Testis (tissue), 3 donors: Measurements from ENCODE around the gene CUX1. TPM values are rescaled to one million over a fixed set of nuclear protein-coding genes. Genes with fewer than 3 reads are reported as not detected.

Experiments
- DNase-seq: peaks from one replicate; pipeline ENCODE4 v3.0.0-alpha.2; 2019
- H3K27ac ChIP-seq, 2 donors: fragments of 200-600 bp; sonication (generic); one replicate each; pipeline ENCODE4 v1.5.1; 2019
- H3K27me3 ChIP-seq: fragments of 200-600 bp; sonication (generic); one replicate; pipeline ENCODE4 v1.5.1; 2019
- H3K36me3 ChIP-seq: fragments of 200-600 bp; sonication (generic); one replicate; pipeline ENCODE4 v1.5.1; 2017; ENCODE audit warnings: low read depth; ENCODE audit errors: missing control alignments
- H3K4me1 ChIP-seq: fragments of 200-600 bp; sonication (generic); one replicate; pipeline ENCODE4 v1.5.1; 2019
- H3K4me3 ChIP-seq, 2 donors: fragments of 200-600 bp; sonication (generic); one replicate each; pipeline ENCODE4 v1.5.1; 2017 to 2019
- H3K9me3 ChIP-seq: fragments of 200-600 bp; sonication (generic); one replicate; pipeline ENCODE4 v1.5.1; 2017
- POLR2A ChIP-seq: fragments of 450-650 bp; IDR thresholded peaks from one replicate; pipeline ENCODE4 v1.6.1; 2017; ENCODE audit warnings: antibody characterized with exemption, mild to moderate bottlenecking, moderate library complexity
- WGBS, 2 donors: methylation state at CpG; one replicate each; pipeline ENCODE4 v1.1.5; 2018; 5-methylcytosine and 5-hydroxymethylcytosine counted together
- intact Hi-C: fragments of 100-400 bp; cut with DNase I; formaldehyde crosslinking; loops from one replicate; pipeline ENCODE4 v1.15.1; 2023; ENCODE audit warnings: low total_unique reads
- polyA plus RNA-seq: library from polyadenylated mRNA; stranded (reverse); fragments of 350-450 nt; fragmentation: Illumina TruSeq; extraction: RNeasy Lipid Tissue Mini Kit (QIAGEN cat#74804); gene quantifications from one replicate; pipeline ENCODE4 v1.2.3, GENCODE V29; 2014; ENCODE audit warnings: low read depth, low replicate concordance; ENCODE audit not compliant: insufficient read depth
- total RNA-seq, 2 donors: library from RNA; depleted of rRNA; stranded (reverse); fragments of >200 nt; gene quantifications; one replicate each; pipeline ENCODE4 v1.2.3, GENCODE V29; 2016
- TF ChIP-seq, protein P1 (sequence below), 3 experiments: fragments of 450-650 bp in 2 of 3; fragments of 200-600 bp in 1 of 3; sonication (generic) in 1 of 3; IDR thresholded peaks; one replicate each; pipeline ENCODE4 v1.5.1; 2016 to 2019; ENCODE audit warnings: antibody characterized with exemption in 3 of 3, mild to moderate bottlenecking in 2 of 3, moderate library complexity in 1 of 3

The CUX1 gene
- total and polyA plus RNA-seq, 3 donors from 2014 or later, result 30.8 to 46.3 (median 43.1) TPM

DNA sequence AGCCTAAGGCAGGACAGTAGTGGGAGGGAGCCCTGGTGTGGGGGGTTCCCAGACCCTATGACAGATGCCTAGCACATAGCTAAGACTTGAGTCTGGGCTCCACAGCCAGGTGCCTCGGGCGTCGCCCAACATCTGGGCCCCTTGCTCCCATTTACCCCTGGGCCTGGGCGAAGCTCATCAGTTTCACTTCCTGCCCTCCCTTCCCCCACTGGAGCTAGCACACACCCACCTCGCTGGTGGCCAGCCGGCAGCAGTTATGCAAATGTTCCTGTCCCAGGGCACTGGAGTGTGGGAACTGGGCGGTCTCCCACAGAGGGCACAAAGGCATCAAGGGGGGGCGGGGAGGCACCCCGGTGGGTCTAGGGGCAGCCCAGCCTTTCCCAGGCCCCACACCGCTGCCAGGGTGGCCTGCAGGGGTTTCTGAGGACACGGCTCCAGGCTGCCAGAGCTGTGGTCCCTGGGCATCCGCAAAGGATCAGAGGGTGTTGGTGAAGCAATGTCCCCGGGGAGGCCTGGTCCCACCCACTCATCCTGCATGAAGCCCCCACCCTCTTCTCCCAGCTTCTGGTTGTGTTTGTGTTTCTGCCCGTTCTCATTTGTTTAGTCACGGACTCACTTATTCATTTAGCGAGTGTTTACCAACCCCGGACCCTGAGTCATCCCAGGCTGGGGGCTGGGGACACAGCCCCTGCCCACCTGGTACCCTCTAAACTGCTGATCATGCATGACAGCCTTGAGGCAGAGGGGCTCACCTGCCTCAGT lies 489.7 kb downstream of the CUX1 start:
- H3K27me3 ChIP-seq, result no peaks in the 10 kb centered on the region
- no peak overlapping the region for H3K27ac ChIP-seq
- no peak for DNase-seq
- WGBS, 2 donors, result 65 to 78% methylated on average over 6 to 17 of the region's 17 CpGs
- no peak overlapping the region for H3K4me3 ChIP-seq
- H3K9me3 ChIP-seq, result no peaks in the 10 kb centered on the region
- no peak for TF ChIP-seq POLR2A
- TF ChIP-seq, protein P1, sequence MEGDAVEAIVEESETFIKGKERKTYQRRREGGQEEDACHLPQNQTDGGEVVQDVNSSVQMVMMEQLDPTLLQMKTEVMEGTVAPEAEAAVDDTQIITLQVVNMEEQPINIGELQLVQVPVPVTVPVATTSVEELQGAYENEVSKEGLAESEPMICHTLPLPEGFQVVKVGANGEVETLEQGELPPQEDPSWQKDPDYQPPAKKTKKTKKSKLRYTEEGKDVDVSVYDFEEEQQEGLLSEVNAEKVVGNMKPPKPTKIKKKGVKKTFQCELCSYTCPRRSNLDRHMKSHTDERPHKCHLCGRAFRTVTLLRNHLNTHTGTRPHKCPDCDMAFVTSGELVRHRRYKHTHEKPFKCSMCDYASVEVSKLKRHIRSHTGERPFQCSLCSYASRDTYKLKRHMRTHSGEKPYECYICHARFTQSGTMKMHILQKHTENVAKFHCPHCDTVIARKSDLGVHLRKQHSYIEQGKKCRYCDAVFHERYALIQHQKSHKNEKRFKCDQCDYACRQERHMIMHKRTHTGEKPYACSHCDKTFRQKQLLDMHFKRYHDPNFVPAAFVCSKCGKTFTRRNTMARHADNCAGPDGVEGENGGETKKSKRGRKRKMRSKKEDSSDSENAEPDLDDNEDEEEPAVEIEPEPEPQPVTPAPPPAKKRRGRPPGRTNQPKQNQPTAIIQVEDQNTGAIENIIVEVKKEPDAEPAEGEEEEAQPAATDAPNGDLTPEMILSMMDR (IDR thresholded peaks at IDR 0.05), result no peak
- intact Hi-C loops, result no loop called here
- no peaks in the 10 kb centered on the region for H3K4me1 ChIP-seq
- no peaks in the 10 kb centered on the region for H3K36me3 ChIP-seq

GRCh38 chr7:102310414-102310815 lies 493.0 kb downstream of the CUX1 start:
- no peaks in the 10 kb centered on the region for H3K4me1 ChIP-seq
- no peaks in the 10 kb centered on the region for H3K36me3 ChIP-seq
- 86 to 88% methylated on average over 8 to 9 of the region's 9 CpGs for WGBS, 2 donors
- intact Hi-C loops, result no loop called here
- DNase-seq, result no peak
- no peak overlapping the region for H3K4me3 ChIP-seq
- no peaks in the 10 kb centered on the region for H3K9me3 ChIP-seq
- H3K27ac ChIP-seq, result no peak overlapping the region
- no peaks in the 10 kb centered on the region for H3K27me3 ChIP-seq
- TF ChIP-seq, protein P1 (IDR thresholded peaks at IDR 0.05), result no peak
- TF ChIP-seq POLR2A, result no peak

- H3K4me1 ChIP-seq, result no peaks in the 10 kb centered on the region
- TF ChIP-seq POLR2A, result no peak
- TF ChIP-seq, protein P1 (IDR thresholded peaks at IDR 0.05), result no peak
- H3K4me3 ChIP-seq, result no peak overlapping the region
- no peaks in the 10 kb centered on the region for H3K9me3 ChIP-seq
- no peaks in the 10 kb centered on the region for H3K36me3 ChIP-seq
- H3K27me3 ChIP-seq, result no peaks in the 10 kb centered on the region
- no peak for DNase-seq
- no peak overlapping the region for H3K27ac ChIP-seq
- intact Hi-C loops, result no loop called here
- 89 to 96% methylated on average over 2 of the region's 2 CpGs for WGBS, 2 donors
These were observed 494.9 kb downstream of the CUX1 start for GRCh38 chr7:102312317-102312716.

DNA sequence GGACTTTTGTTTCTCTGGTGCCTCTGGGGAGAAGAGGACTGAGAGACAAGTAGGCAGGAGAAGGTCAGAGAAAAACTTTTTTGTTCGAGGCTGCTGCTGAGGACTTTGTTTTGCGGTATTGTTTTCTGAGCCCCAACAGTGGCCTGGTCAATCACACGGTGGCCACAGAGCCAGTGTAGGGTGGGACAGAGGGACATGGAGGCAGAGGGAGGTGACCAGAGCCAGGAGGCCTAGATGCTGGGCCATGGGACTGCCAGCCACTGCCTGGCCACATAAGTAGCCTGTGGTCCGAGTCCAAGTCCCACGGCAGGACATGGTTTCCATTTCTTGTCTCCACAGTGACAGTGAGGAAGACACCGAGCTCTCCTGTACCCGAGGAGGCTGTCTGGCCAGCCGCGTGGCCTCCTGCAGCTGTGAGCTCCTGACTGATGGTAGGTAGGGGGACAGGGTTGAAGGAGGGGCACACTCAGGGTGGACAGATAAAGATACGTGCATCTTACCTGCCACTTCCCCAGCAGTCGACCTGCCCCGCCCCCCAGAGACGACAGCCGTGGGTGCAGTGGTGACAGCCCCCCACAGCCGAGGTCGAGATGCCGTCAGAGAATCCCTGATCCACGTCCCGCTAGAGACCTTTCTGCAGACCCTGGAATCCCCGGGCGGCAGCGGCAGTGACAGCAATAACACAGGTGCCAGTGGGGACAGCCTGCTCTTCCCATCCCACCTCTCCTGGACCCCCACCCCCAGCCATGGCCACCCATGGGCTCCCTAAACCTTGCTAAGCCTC lies 496.8 kb downstream of the CUX1 start:
- Histone ChIP-seq H3K36me3 (no peaks in the 10 kb centered on the region), H3K27me3 (no peaks in the 10 kb centered on the region), H3K4me3 (no peak overlapping the region), H3K27ac (no peak overlapping the region), H3K9me3 (no peaks in the 10 kb centered on the region), H3K4me1 (no peaks in the 10 kb centered on the region)
- 85 to 92% methylated on average over 4 to 22 of the region's 22 CpGs for WGBS, 2 donors
- no peak for DNase-seq
- no peak for TF ChIP-seq POLR2A
- TF ChIP-seq, protein P1 (IDR thresholded peaks at IDR 0.05), result no peak
- intact Hi-C loops, result no loop called here
